H1 (cell line): ENCODE results near the gene RALA. TPM values are rescaled to one million over a fixed set of nuclear protein-coding genes. Genes with fewer than 3 reads are reported as not detected.

ENCODE experiments used
- CTCF ChIA-PET: fragments of 300-600 bp; sonication (Branson Sonifier 250); formaldehyde crosslinking; loops from one replicate; lab custom pipeline; 2021; ENCODE audit not compliant: partially characterized antibody; lab: Charles Lee
- POLR2A ChIA-PET: fragments of 300-600 bp; sonication (Branson Sonifier 250); formaldehyde crosslinking; loops from one replicate; lab custom pipeline; 2021; ENCODE audit warnings: inconsistent platforms; ENCODE audit not compliant: partially characterized antibody; lab: Charles Lee
- DNase-seq, 2 experiments: peaks; one replicate each; pipeline versions ENCODE4 v3.0.0 to v3.0.0-alpha.2; 2010 to 2022; ENCODE audit warnings: low spot score in 2 of 2, low read depth in 1 of 2, mixed read lengths in 1 of 2
- FAIRE-seq: peaks from 2 replicates; lab custom pipeline; 2011; peaks lifted over from hg19 to GRCh38; lab: Jason Lieb, UNC
- H2AFZ ChIP-seq: 2 replicates; pipeline ENCODE4 v1.8.1; 2012; ENCODE audit warnings: low read length, inconsistent platforms
- H2AK5ac ChIP-seq: 2 replicates; pipeline ENCODE4 v1.6.1; 2013; ENCODE audit warnings: low read depth, low read length
- H2BK120ac ChIP-seq: replicated peaks from 2 replicates; pipeline ENCODE3; 2013; ENCODE audit warnings: low read depth, low read length, inconsistent platforms
- H2BK12ac ChIP-seq: 2 replicates; pipeline ENCODE4 v1.6.1; 2013; ENCODE audit warnings: low read depth, low read length
- H2BK15ac ChIP-seq: 2 replicates; pipeline ENCODE4 v1.6.1; 2013; ENCODE audit warnings: low read length
- H2BK20ac ChIP-seq: 2 replicates; pipeline ENCODE4 v1.6.1; 2013; ENCODE audit warnings: low read length
- H2BK5ac ChIP-seq: 2 replicates; pipeline ENCODE4 v1.6.1; 2013; ENCODE audit warnings: low read depth, low read length
- H3K14ac ChIP-seq: 2 replicates; pipeline ENCODE4 v1.6.1; 2013; ENCODE audit warnings: inconsistent platforms; ENCODE audit not compliant: insufficient read length
- H3K18ac ChIP-seq: 2 replicates; pipeline ENCODE4 v1.6.1; 2013; ENCODE audit warnings: low read length; ENCODE audit errors: extremely low read depth
- H3K23ac ChIP-seq: 2 replicates; pipeline ENCODE4 v1.6.1; 2013; ENCODE audit warnings: inconsistent platforms; ENCODE audit not compliant: insufficient read length
- H3K23me2 ChIP-seq: 2 replicates; pipeline ENCODE4 v1.6.1; 2013; ENCODE audit warnings: low read depth, low read length
- H3K27ac ChIP-seq: 2 replicates; pipeline ENCODE4 v1.6.1; 2011; ENCODE audit warnings: low read depth, low read length, inconsistent platforms
- H3K27me3 ChIP-seq, 4 experiments: replicated peaks in 1 of 4; 1 replicate in 1 of 4; 2 replicates in 3 of 4; pipeline versions ENCODE4 v1.6.1 to v1.8.1; 2011 to 2013; ENCODE audit warnings: low read length in 3 of 4, mild to moderate bottlenecking in 3 of 4, inconsistent platforms in 2 of 4, mixed read lengths in 2 of 4, moderate library complexity in 1 of 4; ENCODE audit not compliant: control insufficient read depth in 3 of 4, insufficient read depth in 3 of 4; ENCODE audit errors: extremely low read depth in 1 of 4
- H3K36me3 ChIP-seq, 4 experiments: 2 replicates each; pipeline versions ENCODE4 v1.6.1 to v1.8.1; 2011 to 2013; ENCODE audit warnings: mild to moderate bottlenecking in 4 of 4, low read length in 3 of 4, moderate library complexity in 2 of 4, control low read depth in 1 of 4, inconsistent platforms in 1 of 4; ENCODE audit not compliant: insufficient read depth in 4 of 4, control insufficient read depth in 2 of 4
- H3K4ac ChIP-seq: replicated peaks from 2 replicates; pipeline ENCODE3; 2013; ENCODE audit warnings: low read length, low read depth, mixed read lengths, inconsistent platforms; ENCODE audit not compliant: insufficient read length
- H3K4me1 ChIP-seq, 4 experiments: replicated peaks in 1 of 4; 1 replicate in 1 of 4; 2 replicates in 3 of 4; pipeline versions ENCODE4 v1.6.1 to v1.8.1; 2011 to 2013; ENCODE audit warnings: low read length in 3 of 4, inconsistent platforms in 2 of 4, mixed read lengths in 1 of 4; ENCODE audit not compliant: insufficient read depth in 4 of 4, control insufficient read depth in 3 of 4
- H3K4me2 ChIP-seq, 2 experiments: 2 replicates each; pipeline versions ENCODE4 v1.6.1 to v1.8.1; 2011 to 2013; ENCODE audit warnings: low read depth in 2 of 2, low read length in 2 of 2, control low read depth in 1 of 2, inconsistent platforms in 1 of 2, mild to moderate bottlenecking in 1 of 2; ENCODE audit not compliant: insufficient read depth in 1 of 2
- H3K4me3 ChIP-seq, 4 experiments: fragments of 200-600, 300-600 bp in 1 of 4; sonication (generic), shearing (Covaris generic), sonication (Bioruptor Twin) in 1 of 4; 2 replicates each; pipeline versions ENCODE4 v1.5.1 to v1.8.1; 2011 to 2016; ENCODE audit warnings: low read length in 4 of 4, low read depth in 3 of 4, control low read depth in 2 of 4, inconsistent platforms in 2 of 4, mild to moderate bottlenecking in 2 of 4, mixed read lengths in 1 of 4, moderate library complexity in 1 of 4; ENCODE audit not compliant: insufficient read depth in 2 of 4; ENCODE audit errors: extremely low read depth in 1 of 4
- H3K56ac ChIP-seq: replicated peaks from 2 replicates; pipeline ENCODE3; 2013; ENCODE audit warnings: low read depth, mild to moderate bottlenecking, mixed read lengths, low read length, inconsistent platforms; ENCODE audit not compliant: insufficient read length
- H3K79me1 ChIP-seq: 2 replicates; pipeline ENCODE4 v1.6.1; 2013; ENCODE audit warnings: low read depth, low read length, control low read depth
- H3K79me2 ChIP-seq, 2 experiments: 2 replicates each; pipeline versions ENCODE4 v1.6.1 to v1.8.1; 2012 to 2013; ENCODE audit warnings: low read length in 2 of 2, mild to moderate bottlenecking in 2 of 2, inconsistent platforms in 1 of 2; ENCODE audit not compliant: insufficient read depth in 2 of 2, control insufficient read depth in 1 of 2
- H3K9ac ChIP-seq, 4 experiments: replicated peaks in 1 of 4; 1 replicate in 1 of 4; 2 replicates in 3 of 4; pipeline versions ENCODE4 v1.6.1 to v1.8.1; 2011 to 2013; ENCODE audit warnings: low read depth in 3 of 4, low read length in 3 of 4, control low read depth in 2 of 4, mild to moderate bottlenecking in 2 of 4, moderate library complexity in 2 of 4, inconsistent platforms in 1 of 4; ENCODE audit errors: extremely low read depth in 1 of 4
- H3K9me3 ChIP-seq, 2 experiments: 2 replicates each; pipeline versions ENCODE4 v1.6.1 to v1.8.1; 2012 to 2013; ENCODE audit warnings: mild to moderate bottlenecking in 2 of 2, moderate library complexity in 2 of 2, control low read depth in 1 of 2, inconsistent platforms in 1 of 2, low read depth in 1 of 2, low read length in 1 of 2, mixed read lengths in 1 of 2; ENCODE audit not compliant: insufficient read depth in 2 of 2
- H4K20me1 ChIP-seq, 2 experiments: replicated peaks in 1 of 2; 2 replicates each; pipeline versions ENCODE3 to v1.8.1; 2011 to 2013; ENCODE audit warnings: inconsistent platforms in 2 of 2, low read length in 2 of 2, mild to moderate bottlenecking in 1 of 2; ENCODE audit not compliant: insufficient read depth in 2 of 2, control insufficient read depth in 1 of 2
- H4K5ac ChIP-seq: 2 replicates; pipeline ENCODE4 v1.6.1; 2013; ENCODE audit warnings: low read length, low read depth, mixed read lengths, inconsistent platforms; ENCODE audit not compliant: insufficient read length
- H4K8ac ChIP-seq: 2 replicates; pipeline ENCODE4 v1.8.0; 2013; ENCODE audit warnings: mild to moderate bottlenecking, moderate library complexity, low read length, inconsistent platforms; ENCODE audit not compliant: insufficient read depth; ENCODE audit errors: extremely low read depth
- H4K91ac ChIP-seq: replicated peaks from 2 replicates; pipeline ENCODE3; 2013; ENCODE audit warnings: low read length, mixed read lengths, inconsistent platforms; ENCODE audit not compliant: insufficient read length
- SIX5 ChIP-seq: IDR thresholded peaks from 2 replicates; pipeline ENCODE4 v1.6.1; 2011; ENCODE audit warnings: mild to moderate bottlenecking, low read depth, low read length
- polyA plus RNA-seq, 7 experiments: library from polyadenylated mRNA; depleted of rRNA in 3 of 7; stranded (reverse) in 5 of 7; unstranded in 2 of 7; fragments of >200 nt in 5 of 7; fragments of 200-250 nt in 2 of 7; gene quantifications; 1 replicate in 5 of 7; 2 replicates in 1 of 7; 4 replicates in 1 of 7; pipeline versions ENCODE4 v1.2.1 to v1.2.3, GENCODE V29; 2011 to 2013; ENCODE audit warnings: missing spikeins in 2 of 7, mixed read lengths in 2 of 7
- total RNA-seq: library from RNA; stranded (reverse); fragmentation: NEBNext Ultra II Directional; extraction: Animal tissue kit (Norgen Biotek cat#: 25700); gene quantifications from 2 replicates; pipeline ENCODE4 v1.2.1, GENCODE V29; 2021

The RALA gene
- total and polyA plus RNA-seq, 2 of the 8 experiments (the other 6 are each of a cell fraction or from before 2014, with no cell fraction given), result 24.1 to 72.8 TPM

GRCh38 chr7:39603924-39604323 lies 19.4 kb upstream of the RALA start:
- Histone ChIP-seq H3K27me3 (no peaks in the 10 kb centered on the region; a peak in 1 of 7 replicates), H3K4me3 (no peak overlapping the region), H4K8ac (no peak overlapping the region), H4K91ac (no peak overlapping the region), H3K36me3 (no peaks in the 10 kb centered on the region), H4K20me1 (no peaks in the 10 kb centered on the region), H2AK5ac (no peak overlapping the region), H3K4ac (no peak overlapping the region), H3K4me1 (no peaks in the 10 kb centered on the region), H3K9ac (no peak overlapping the region), H3K18ac (no peak overlapping the region), H3K23ac (no peak overlapping the region), H2BK5ac (no peak overlapping the region), H3K79me2 (no peaks in the 10 kb centered on the region), H3K4me2 (no peak overlapping the region), H4K5ac (no peak overlapping the region), H3K27ac (no peak overlapping the region), H3K23me2 (no peaks in the 10 kb centered on the region), H3K14ac (no peak overlapping the region), H2AFZ (no peak overlapping the region), H3K56ac (no peak overlapping the region), H2BK120ac (no peak overlapping the region), H2BK15ac (no peak overlapping the region), H3K9me3 (no peaks in the 10 kb centered on the region; a peak in 1 of 4 replicates), H2BK12ac (no peak overlapping the region), H3K79me1 (no peaks in the 10 kb centered on the region), H2BK20ac (no peak overlapping the region)
- DNase-seq, result no peak
- FAIRE-seq, result no peak
- TF ChIP-seq SIX5, result no peak
- CTCF ChIA-PET, result interaction anchor here (0.6 to 1.8 kb wide), 3 partner anchors 23 to 142 kb away, joined by 3 to 6 read pairs (median 3); no protein-coding TSS in a partner anchor
- POLR2A ChIA-PET, result interaction anchor here (0.9 kb wide), 1 partner anchor 21 kb away, joined by 3 read pairs; no protein-coding TSS in a partner anchor
